ENCODE measurements around the gene ZNF586.
"Not testable (repeated sequence)": the region's sequence is repeated elsewhere in the genome, so short reads cannot be mapped to it uniquely, and the experiment has no call there.

GRCh38 chr19:57810410-57811295 lies 41.2 kb downstream of the ZNF586 start:
- TF ChIP-seq CTCF (conservative IDR thresholded peaks at IDR 0.05); ZFX (IDR thresholded peaks at IDR 0.05): not testable (repeated sequence)

All from C4-2B (cell line).